ENCODE measurements around the gene FARSB. TPM values are rescaled to one million over a fixed set of nuclear protein-coding genes. Genes with fewer than 3 reads are reported as not detected.

Gene FARSB
- total and polyA plus RNA-seq, 2 donors (not counting 1 experiment from before 2014, with no cell fraction given): 9.4 to 34.8 TPM

DNA sequence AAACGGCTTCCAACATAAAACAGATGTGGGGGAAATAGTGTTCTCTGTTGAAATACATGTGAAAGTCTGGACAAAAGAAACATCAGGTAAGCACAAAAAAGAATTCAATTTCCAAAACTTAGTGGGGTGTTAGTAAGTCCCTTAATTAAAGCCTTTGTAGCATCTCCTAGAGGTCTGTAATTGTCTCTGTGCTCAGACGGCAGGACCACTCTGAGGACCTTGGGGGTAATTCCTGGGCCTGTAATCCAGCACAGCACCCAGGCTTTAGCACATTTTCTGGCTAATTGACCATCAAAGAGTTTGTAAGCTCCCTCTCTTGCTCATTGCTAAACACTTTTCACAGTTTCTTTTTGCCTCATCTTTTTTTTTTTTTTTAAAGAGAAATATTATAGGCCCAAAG is 80.3 kb downstream of the FARSB start:
- no peak overlapping the region for H2AFZ ChIP-seq (ENCODE audit: low read length)
- H4K20me1 ChIP-seq (ENCODE audit: control insufficient read depth, extremely low read depth, insufficient read depth, low read length): no peaks in the 10 kb centered on the region
- TF ChIP-seq EZH2 (IDR thresholded peaks at IDR 0.05; ENCODE audit: low read length, missing control alignments): no peak
- TF ChIP-seq, protein P1, sequence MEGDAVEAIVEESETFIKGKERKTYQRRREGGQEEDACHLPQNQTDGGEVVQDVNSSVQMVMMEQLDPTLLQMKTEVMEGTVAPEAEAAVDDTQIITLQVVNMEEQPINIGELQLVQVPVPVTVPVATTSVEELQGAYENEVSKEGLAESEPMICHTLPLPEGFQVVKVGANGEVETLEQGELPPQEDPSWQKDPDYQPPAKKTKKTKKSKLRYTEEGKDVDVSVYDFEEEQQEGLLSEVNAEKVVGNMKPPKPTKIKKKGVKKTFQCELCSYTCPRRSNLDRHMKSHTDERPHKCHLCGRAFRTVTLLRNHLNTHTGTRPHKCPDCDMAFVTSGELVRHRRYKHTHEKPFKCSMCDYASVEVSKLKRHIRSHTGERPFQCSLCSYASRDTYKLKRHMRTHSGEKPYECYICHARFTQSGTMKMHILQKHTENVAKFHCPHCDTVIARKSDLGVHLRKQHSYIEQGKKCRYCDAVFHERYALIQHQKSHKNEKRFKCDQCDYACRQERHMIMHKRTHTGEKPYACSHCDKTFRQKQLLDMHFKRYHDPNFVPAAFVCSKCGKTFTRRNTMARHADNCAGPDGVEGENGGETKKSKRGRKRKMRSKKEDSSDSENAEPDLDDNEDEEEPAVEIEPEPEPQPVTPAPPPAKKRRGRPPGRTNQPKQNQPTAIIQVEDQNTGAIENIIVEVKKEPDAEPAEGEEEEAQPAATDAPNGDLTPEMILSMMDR (conservative IDR thresholded peaks at IDR 0.05 in 1 of 2, IDR thresholded peaks at IDR 0.05 in 1 of 2; ENCODE audit: low read depth in 1 of 2, low read length in 2 of 2): no peak
- no peak overlapping the region for H3K27ac ChIP-seq (ENCODE audit: insufficient read depth, low read length)
- DNase-seq (ENCODE audit: low read depth in 2 of 2): no peak
- no peak overlapping the region for H3K9ac ChIP-seq (ENCODE audit: insufficient read depth, low read length)
- H3K4me2 ChIP-seq (ENCODE audit: extremely low read depth, insufficient read depth, low read length): no peak overlapping the region
- H3K27me3 ChIP-seq (ENCODE audit: control insufficient read depth, insufficient read depth, low read length): no peaks in the 10 kb centered on the region
- H3K9me3 ChIP-seq (ENCODE audit: control insufficient read depth, insufficient read depth, low read depth, low read length): no peaks in the 10 kb centered on the region
- no peak overlapping the region for H3K4me3 ChIP-seq (replicated peaks in 1 of 4; ENCODE audit: control extremely low read depth in 1 of 4, insufficient read depth in 1 of 4, low read depth in 3 of 4, low read length in 4 of 4)
- H3K79me2 ChIP-seq (ENCODE audit: control insufficient read depth, insufficient read depth, low read length): no peaks in the 10 kb centered on the region
- H3K4me1 ChIP-seq (ENCODE audit: control insufficient read depth, extremely low read depth, insufficient read depth, low read length): peaks cover 3% of the 10 kb centered on the region
- H3K36me3 ChIP-seq (ENCODE audit: control insufficient read depth, insufficient read depth, low read length): no peaks in the 10 kb centered on the region

DNA sequence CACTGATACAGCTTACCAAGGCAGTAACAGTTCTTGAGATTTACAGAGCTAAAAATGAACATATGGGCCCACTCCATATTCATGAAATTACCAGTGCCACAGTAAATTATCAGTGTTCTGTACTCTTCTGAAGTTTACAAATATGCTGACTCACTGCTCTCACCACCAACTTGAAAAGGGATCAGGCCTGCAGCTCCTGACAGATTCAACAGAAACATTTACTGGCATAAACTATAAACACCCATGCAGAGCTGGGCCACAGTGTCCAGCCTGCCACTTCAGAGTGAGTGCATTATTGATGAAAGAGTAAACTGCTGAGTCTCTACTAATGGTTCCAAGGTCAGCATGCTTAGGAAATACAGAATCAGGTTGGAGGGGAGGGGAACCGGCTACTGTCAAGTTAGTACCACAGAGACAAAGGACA is 83.1 kb downstream of the FARSB start:
- Histone ChIP-seq H3K9ac (ENCODE audit: insufficient read depth, low read length) (no peak overlapping the region), H3K4me2 (ENCODE audit: extremely low read depth, insufficient read depth, low read length) (no peak overlapping the region)

DNA sequence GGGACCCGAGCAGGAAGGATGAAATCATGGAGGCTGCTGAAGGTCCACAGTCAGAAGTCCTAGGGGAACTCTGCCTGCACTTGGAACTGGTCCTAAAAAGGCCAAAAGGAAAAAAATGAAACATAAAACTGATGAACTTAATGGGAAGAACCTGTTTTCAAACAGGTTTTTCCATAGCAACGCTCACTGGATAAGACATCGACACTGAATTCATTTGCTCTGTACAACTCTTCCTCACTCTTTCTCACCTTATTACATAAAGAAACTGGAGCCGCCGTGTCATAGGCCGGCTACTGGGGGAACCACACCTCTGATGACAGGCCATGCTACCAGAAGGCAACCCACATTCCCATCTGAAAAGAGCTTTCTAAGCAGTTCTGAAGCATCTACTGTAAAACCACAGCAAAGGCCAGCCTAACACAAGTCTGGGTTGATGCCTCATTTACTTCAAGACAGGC is 83.6 kb downstream of the FARSB start:
- H3K36me3 ChIP-seq (ENCODE audit: control insufficient read depth, insufficient read depth, low read length): no peaks in the 10 kb centered on the region
- no peak for TF ChIP-seq EZH2 (IDR thresholded peaks at IDR 0.05; ENCODE audit: low read length, missing control alignments)
- TF ChIP-seq, protein P1 (conservative IDR thresholded peaks at IDR 0.05 in 1 of 2, IDR thresholded peaks at IDR 0.05 in 1 of 2; ENCODE audit: low read depth in 1 of 2, low read length in 2 of 2): no peak
- H3K4me3 ChIP-seq (replicated peaks in 1 of 4; ENCODE audit: control extremely low read depth in 1 of 4, insufficient read depth in 1 of 4, low read depth in 3 of 4, low read length in 4 of 4): no peak overlapping the region
- H4K20me1 ChIP-seq (ENCODE audit: control insufficient read depth, extremely low read depth, insufficient read depth, low read length): no peaks in the 10 kb centered on the region
- H3K4me1 ChIP-seq (ENCODE audit: control insufficient read depth, extremely low read depth, insufficient read depth, low read length): peaks cover 6% of the 10 kb centered on the region
- H3K79me2 ChIP-seq (ENCODE audit: control insufficient read depth, insufficient read depth, low read length): no peaks in the 10 kb centered on the region
- no peaks in the 10 kb centered on the region for H3K27me3 ChIP-seq (ENCODE audit: control insufficient read depth, insufficient read depth, low read length)
- no peak overlapping the region for H3K4me2 ChIP-seq (ENCODE audit: extremely low read depth, insufficient read depth, low read length)
- H3K9ac ChIP-seq (ENCODE audit: insufficient read depth, low read length): no peak overlapping the region
- no peak for DNase-seq (ENCODE audit: low read depth in 2 of 2)
- H3K27ac ChIP-seq (ENCODE audit: insufficient read depth, low read length): peak overlapping the region; percentile 49
- no peak overlapping the region for H2AFZ ChIP-seq (ENCODE audit: low read length)
- H3K9me3 ChIP-seq (ENCODE audit: control insufficient read depth, insufficient read depth, low read depth, low read length): no peaks in the 10 kb centered on the region

More for the DNA sequence above, 83.1 kb downstream of the FARSB start:
- Histone ChIP-seq H3K79me2 (ENCODE audit: control insufficient read depth, insufficient read depth, low read length) (no peaks in the 10 kb centered on the region), H3K36me3 (ENCODE audit: control insufficient read depth, insufficient read depth, low read length) (no peaks in the 10 kb centered on the region), H3K27ac (ENCODE audit: insufficient read depth, low read length) (peak overlapping the region; percentile 49), H2AFZ (ENCODE audit: low read length) (no peak overlapping the region), H3K4me1 (ENCODE audit: control insufficient read depth, extremely low read depth, insufficient read depth, low read length) (peaks cover 6% of the 10 kb centered on the region), H3K4me3 (replicated peaks in 1 of 4; ENCODE audit: control extremely low read depth in 1 of 4, insufficient read depth in 1 of 4, low read depth in 3 of 4, low read length in 4 of 4) (no peak overlapping the region), H3K27me3 (ENCODE audit: control insufficient read depth, insufficient read depth, low read length) (no peaks in the 10 kb centered on the region), H3K9me3 (ENCODE audit: control insufficient read depth, insufficient read depth, low read depth, low read length) (no peaks in the 10 kb centered on the region), H4K20me1 (ENCODE audit: control insufficient read depth, extremely low read depth, insufficient read depth, low read length) (no peaks in the 10 kb centered on the region)
- DNase-seq (ENCODE audit: low read depth in 2 of 2): peak; percentile 71 to 81
- no peak for TF ChIP-seq EZH2 (IDR thresholded peaks at IDR 0.05; ENCODE audit: low read length, missing control alignments)
- TF ChIP-seq, protein P1 (conservative IDR thresholded peaks at IDR 0.05 in 1 of 2, IDR thresholded peaks at IDR 0.05 in 1 of 2; ENCODE audit: low read depth in 1 of 2, low read length in 2 of 2): no peak

Data from fibroblast of lung (primary cell).